Measurements from ENCODE around the gene CD86. TPM values are rescaled to one million over a fixed set of nuclear protein-coding genes. Genes with fewer than 3 reads are reported as not detected.

Gene CD86
- total RNA-seq, 1 experiment from 2014 or later = not detected

- TF ChIP-seq REST (IDR thresholded peaks at IDR 0.05; ENCODE audit: low read depth) (no peak), EZH2 (IDR thresholded peaks at IDR 0.05) (no peak), SRF (IDR thresholded peaks at IDR 0.05; ENCODE audit: low read depth) (no peak), CEBPB (IDR thresholded peaks at IDR 0.05; ENCODE audit: low read depth) (no peak), ZFX (IDR thresholded peaks at IDR 0.05) (no peak)
Observed at GRCh38 chr3:122030381-122031122, 24.6 kb upstream of the CD86 start (continued).

- intact Hi-C loops (cut with micrococcal nuclease) = no loop called here
- H2AFZ ChIP-seq (ENCODE audit: low read depth, low read length, poor library complexity, severe bottlenecking) = no peak overlapping the region
- H3K9ac ChIP-seq (ENCODE audit: low read length) = no peak overlapping the region
- H3K36me3 ChIP-seq (ENCODE audit: control insufficient read depth in 1 of 2, insufficient read depth in 2 of 2, low read length in 2 of 2) = no peaks in the 10 kb centered on the region
- H3K9me3 ChIP-seq (ENCODE audit: control insufficient read depth in 1 of 2, insufficient read depth in 1 of 2, low read depth in 1 of 2, low read length in 2 of 2) = no peaks in the 10 kb centered on the region
- no peak overlapping the region for H3K4me2 ChIP-seq (ENCODE audit: low read length)
- no peak for ATAC-seq
- RAD21 ChIA-PET (ENCODE audit: low non-redundant PET in 1 of 2, low total read pairs in 2 of 2, uncharacterized antibody in 2 of 2, unreplicated experiment in 2 of 2) = no interaction called here
- no peaks in the 10 kb centered on the region for H3K79me2 ChIP-seq (ENCODE audit: insufficient read depth, low read length)
- no peak for DNase-seq (ENCODE audit: low read depth, low spot score)
- H3K4me1 ChIP-seq (ENCODE audit: control insufficient read depth in 1 of 2, insufficient read depth in 2 of 2, low read length in 2 of 2) = no peaks in the 10 kb centered on the region
- TF ChIP-seq JUND (IDR thresholded peaks at IDR 0.05) (no peak), TCF7L2 (IDR thresholded peaks at IDR 0.05; ENCODE audit: borderline replicate concordance, extremely low read depth, insufficient read depth, insufficient read length) (no peak)
- CTCF ChIA-PET = no interaction called here
- H4K20me1 ChIP-seq (ENCODE audit: insufficient read depth) = no peaks in the 10 kb centered on the region
- H3K27ac ChIP-seq (ENCODE audit: low read depth, low read length) = no peak overlapping the region
- no peaks in the 10 kb centered on the region for H3K27me3 ChIP-seq (ENCODE audit: insufficient read depth, low read length)
- POLR2A ChIA-PET = interaction anchor here (1.2 kb wide), 1 partner anchor 9 kb away, joined by 3 read pairs; the partner anchor contains the start of gene ILDR1
- no TSS peak for BruUV-seq (replicated peaks)
- peaks cover 3% of the 10 kb centered on the region for H3K9me2 ChIP-seq (ENCODE audit: insufficient read depth)
- H3K4me3 ChIP-seq (replicated peaks in 1 of 2; ENCODE audit: low read depth in 1 of 2, low read length in 2 of 2) = no peak overlapping the region
Observed at GRCh38 chr3:122031123-122031468, 24.1 kb upstream of the CD86 start.

Measured in HCT116 (cell line).